Right renal pelvis (tissue), 4 donors: ENCODE results near the gene SHANK2. TPM values are rescaled to one million over a fixed set of nuclear protein-coding genes. Genes with fewer than 3 reads are reported as not detected.

Experiments used
- DNase-seq, 4 donors: peaks; one replicate each; pipeline ENCODE4 v3.0.0-alpha.2; 2013; ENCODE audit warnings: low read depth in 4 of 4, low spot score in 3 of 4, missing footprints in 1 of 4
- polyA plus RNA-seq, 4 donors: library from polyadenylated mRNA; unstranded; fragments of 120-200 nt; gene quantifications; one replicate each; pipeline ENCODE4 v1.2.1, GENCODE V29; 2013; ENCODE audit not compliant: insufficient read length in 4 of 4

SHANK2 gene
- polyA plus RNA-seq, result 10 to 100 TPM; 27.2 to 33.8 (median 30.9) TPM

- no peak for DNase-seq
Measured at GRCh38 chr11:71252269-71252769, at the start of gene SHANK2. SHANK2 (minus strand) TSS chr11:71252577; CDS start chr11:71147326, 105,251 bp downstream.

GRCh38 chr11:71301858-71302533 lies 49.6 kb upstream of the SHANK2 start:
- no peak for DNase-seq

DNA sequence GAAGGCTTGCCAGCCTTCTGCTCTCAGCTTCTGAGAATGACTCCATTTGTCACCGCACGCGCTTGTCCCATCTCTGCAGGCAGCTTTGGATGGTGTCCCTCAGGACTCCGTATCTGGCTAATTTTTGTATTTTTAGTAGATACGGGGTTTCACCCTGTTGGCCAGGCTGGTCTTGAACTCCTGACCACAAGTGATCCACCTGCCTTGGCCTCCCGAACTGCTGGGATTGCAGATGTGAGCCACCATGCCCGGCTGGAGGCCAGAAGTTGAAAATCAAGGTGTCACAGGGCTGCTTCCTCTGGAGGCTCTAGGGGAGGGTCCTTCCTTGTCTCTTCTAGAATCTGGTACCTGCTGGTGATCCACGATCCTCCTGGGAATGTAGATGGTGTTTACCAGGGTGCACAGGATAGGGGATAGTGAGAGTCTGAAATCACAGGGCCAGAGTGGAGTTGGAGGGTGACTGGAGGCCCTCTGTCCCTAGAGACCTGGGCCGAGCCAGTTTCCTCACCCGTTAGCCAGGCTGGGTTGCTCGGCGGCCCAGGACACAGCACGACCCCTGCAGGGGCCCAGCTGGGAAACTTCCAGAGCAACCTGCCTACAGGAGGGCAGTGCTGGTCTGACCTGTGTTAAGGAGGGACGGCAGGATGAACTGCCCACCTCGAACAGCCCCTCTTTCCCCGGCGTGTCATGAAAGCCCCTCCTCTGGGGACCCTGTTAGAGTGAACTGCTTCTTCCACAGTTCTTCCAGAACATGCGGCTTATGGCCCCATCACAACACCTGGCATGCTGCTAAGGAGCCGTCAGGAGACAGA lies 48.9 kb upstream of the SHANK2 start:
- DNase-seq, result no peak

DNA sequence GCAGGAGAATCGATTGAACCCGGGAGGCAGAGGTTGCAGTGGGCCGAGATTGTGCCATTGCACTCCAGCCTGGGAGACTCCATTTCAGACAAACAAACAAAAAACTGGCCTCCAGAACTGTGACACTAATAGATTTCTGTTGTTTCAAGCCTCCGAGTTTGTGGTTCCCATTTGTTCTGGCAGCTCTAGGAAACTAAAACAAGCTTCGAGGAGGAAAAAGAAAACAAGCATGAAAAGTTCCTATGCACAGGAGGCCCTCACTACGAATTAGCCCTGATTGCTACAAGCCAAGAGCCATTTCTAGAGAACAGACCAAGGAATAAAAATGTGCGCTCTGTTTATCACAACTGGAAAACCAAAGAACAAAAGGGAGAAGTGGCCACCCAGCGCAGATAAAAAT lies 47.8 kb upstream of the SHANK2 start:
- DNase-seq, result no peak

GRCh38 chr11:71298761-71299181 lies 46.4 kb upstream of the SHANK2 start:
- no peak for DNase-seq

DNA sequence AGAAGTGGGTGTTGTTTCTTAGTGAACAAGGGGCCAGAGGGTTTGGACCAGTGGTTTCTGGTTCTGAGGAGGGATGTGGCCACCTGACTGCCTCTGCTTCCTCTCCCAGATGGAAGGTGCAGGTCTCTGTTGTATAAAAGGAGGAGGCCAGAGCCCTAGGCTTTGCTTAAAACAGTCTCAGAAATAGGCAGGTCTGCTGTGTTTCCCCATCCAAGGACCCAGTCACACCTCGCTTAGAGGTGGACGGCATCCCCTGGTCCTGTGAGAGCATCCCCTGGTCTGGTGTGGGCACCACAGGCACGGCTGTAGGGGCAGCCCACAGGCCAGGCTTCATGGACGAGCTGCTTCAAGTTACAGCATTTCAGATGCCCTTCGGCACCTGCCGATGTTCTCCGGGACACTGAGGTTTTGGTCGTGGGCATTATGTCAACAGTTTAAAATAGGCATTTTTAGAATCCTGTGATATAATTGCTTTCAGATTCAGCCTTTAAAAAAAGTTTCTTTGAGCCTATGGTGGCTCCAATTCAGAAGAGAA lies 45.7 kb upstream of the SHANK2 start:
- DNase-seq, result no peak

GRCh38 chr11:71294846-71295600 lies 42.6 kb upstream of the SHANK2 start:
- DNase-seq, result no peak

DNA sequence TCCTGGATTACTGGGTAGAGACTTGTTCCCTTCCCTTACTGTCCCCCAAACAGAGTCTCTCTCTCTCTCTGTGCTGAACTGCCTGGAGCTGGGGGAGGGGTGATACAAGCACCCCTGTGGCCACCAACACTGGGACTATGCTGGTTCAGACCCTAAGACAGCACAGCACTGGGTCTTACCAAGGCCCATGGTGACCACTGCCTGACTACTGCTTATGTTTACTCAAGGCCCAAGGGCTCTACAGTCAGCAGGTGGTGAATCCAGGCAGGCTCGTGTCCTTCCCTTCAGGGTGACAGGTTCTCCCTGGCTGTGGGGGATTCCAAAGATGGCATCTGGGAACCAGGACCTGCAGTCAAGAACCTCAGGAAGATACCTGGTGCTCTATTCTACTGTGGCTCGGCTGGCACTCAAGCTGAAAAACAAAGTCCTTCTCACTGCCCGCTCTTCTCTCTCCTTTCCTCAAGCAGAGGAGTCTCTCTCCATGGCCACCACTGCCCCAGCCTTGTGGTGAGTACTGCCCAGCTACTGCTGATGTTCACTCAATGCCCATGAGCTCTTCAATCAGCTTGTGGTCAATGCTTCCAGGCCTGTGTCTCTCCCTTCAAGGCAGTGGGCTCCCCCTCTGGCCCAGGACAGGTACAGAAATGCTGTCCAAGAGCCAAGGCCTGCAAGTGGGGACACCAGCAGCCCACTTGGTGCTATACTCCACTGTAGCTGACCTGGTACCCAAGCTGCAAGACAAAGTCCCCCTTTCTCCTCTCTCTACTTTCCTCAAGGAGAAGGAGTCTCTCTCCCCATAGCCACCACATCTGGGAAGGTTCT lies 41.8 kb upstream of the SHANK2 start:
- DNase-seq, result no peak

DNA sequence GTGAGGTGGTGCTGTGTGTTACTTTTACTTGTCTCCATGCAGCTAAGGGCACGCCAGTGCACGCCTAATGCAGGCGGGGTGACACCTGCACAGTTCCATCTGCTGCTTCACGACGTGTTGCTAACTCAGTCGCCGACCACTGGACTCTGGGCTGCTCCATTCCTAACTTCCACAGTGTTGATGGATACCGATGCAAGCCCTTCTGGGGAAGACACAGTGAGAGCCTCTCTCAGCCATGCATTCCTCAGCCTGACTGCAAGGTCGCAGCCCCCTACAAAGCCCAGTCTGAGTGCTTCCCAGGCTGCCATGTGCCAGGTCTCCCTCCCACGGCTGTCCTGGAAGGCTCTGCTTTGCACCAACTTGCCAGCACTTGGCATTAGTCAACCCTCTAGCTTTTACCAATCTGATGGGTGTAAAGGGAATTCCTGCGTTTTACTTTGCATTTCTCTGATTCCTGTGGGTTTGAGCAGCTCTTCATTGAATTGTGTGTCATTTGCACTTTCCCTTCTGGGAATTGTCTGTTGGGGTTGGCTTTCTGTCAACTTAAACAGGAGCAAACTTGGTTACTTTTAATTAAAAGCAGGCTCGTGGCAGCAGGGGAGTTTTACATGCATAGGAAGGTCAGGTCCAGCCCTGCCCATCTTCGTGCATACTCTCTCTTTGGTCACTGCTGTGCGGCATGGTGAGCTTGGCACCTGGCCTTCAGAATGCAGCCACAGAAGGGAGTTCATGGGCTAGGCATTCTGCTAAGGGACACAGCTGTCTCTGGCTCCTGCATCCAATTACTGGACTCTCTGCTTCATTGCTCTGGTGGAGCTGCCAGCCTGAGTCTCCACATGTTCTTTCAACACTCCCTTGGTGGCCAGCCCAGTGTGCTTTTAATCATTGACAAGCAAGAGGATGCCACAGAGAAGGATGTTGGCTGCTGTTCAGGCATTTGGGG lies 34.6 kb upstream of the SHANK2 start:
- DNase-seq, result peak in 3 of 4 donors; percentile 44 to 60 (median 57)

GRCh38 chr11:71285111-71285510 lies 32.7 kb upstream of the SHANK2 start:
- no peak for DNase-seq

- DNase-seq, result no peak
Measured at GRCh38 chr11:71284525-71285092, 32.2 kb upstream of the SHANK2 start.

- DNase-seq, result peak in 1 of 4 donors; percentile 52
Measured at GRCh38 chr11:71283971-71284441, 31.6 kb upstream of the SHANK2 start.

GRCh38 chr11:71282581-71283351 lies 30.4 kb upstream of the SHANK2 start:
- no peak for DNase-seq

DNA sequence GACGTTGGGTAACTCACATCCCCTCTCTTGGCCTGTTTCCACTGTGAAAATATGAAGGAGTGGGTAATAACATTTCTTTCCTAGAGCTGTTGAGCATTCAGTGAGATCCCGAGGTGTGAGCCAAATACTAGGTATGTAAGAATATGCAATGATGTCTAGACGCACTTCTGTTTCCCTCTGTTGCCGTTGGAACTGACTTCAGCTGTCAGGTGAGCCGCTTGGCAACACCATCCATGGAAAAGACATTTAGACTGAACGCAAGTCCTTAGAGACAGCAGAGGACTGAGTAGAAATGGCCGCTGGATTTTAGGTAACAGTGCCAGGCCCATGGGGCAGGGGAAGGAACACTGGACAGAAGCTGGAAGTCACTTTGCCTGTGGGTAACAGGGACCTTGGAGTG lies 29.5 kb upstream of the SHANK2 start:
- no peak for DNase-seq

- DNase-seq, result no peak
Measured at GRCh38 chr11:71281204-71281603, 28.8 kb upstream of the SHANK2 start.

GRCh38 chr11:71279916-71280645 lies 27.7 kb upstream of the SHANK2 start:
- DNase-seq, result no peak

DNA sequence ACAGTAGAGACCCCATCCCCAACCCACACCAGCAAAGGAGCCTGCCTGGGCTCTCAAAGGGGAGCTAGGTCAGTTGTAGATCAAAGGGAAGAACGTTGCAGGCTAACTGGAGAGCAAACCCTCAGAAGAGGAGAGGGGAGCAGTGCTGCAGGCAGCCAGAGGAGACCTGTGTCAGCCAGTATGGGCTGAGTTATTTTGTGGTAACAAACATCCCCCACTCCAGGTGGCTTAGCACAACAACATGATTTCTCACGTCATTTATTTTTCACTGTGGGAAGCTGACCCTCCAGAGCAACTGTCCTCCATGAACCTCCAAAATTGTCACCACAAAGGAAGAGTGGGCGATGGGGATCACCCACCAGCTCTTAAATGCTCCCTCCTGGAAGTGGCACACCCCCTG lies 19.8 kb upstream of the SHANK2 start:
- no peak for DNase-seq
